Aorta (tissue), 5 donors: ENCODE results near the gene PAPPA. TPM values are rescaled to one million over a fixed set of nuclear protein-coding genes. Genes with fewer than 3 reads are reported as not detected.

ENCODE experiments used
- ATAC-seq: fragments of 200-7000 bp; cut with Tn5 transposase; one replicate; pipeline ENCODE4 v1.9.1; 2022; ENCODE audit warnings: moderate library complexity; ENCODE audit not compliant: low FRiP score
- DNase-seq, 2 donors: peaks; one replicate each; pipeline ENCODE4 v3.0.0-alpha.2; 2020
- H3K27ac ChIP-seq, 2 donors: one replicate each; pipeline ENCODE4 v1.5.1; 2013; ENCODE audit warnings: low read length in 2 of 2, mild to moderate bottlenecking in 2 of 2, moderate library complexity in 2 of 2, control low read depth in 1 of 2, inconsistent platforms in 1 of 2, low read depth in 1 of 2
- H3K27me3 ChIP-seq, 2 donors: one replicate each; pipeline ENCODE4 v1.6.1; 2013; ENCODE audit warnings: control low read depth in 1 of 2, low read length in 1 of 2, mild to moderate bottlenecking in 1 of 2, moderate library complexity in 1 of 2; ENCODE audit not compliant: insufficient read depth in 2 of 2, control insufficient read depth in 1 of 2
- H3K36me3 ChIP-seq, 2 donors: one replicate each; pipeline ENCODE4 v1.6.1; 2013; ENCODE audit warnings: control low read depth in 1 of 2, low read length in 1 of 2, mild to moderate bottlenecking in 1 of 2; ENCODE audit not compliant: insufficient read depth in 2 of 2, control insufficient read depth in 1 of 2
- H3K4me1 ChIP-seq, 2 donors: one replicate each; pipeline ENCODE4 v1.6.1; 2013; ENCODE audit warnings: low read length in 2 of 2, control low read depth in 1 of 2, mild to moderate bottlenecking in 1 of 2, moderate library complexity in 1 of 2; ENCODE audit not compliant: insufficient read depth in 2 of 2, control insufficient read depth in 1 of 2
- H3K4me3 ChIP-seq, 2 donors: one replicate each; pipeline ENCODE4 v1.5.1; 2013; ENCODE audit warnings: low read length in 2 of 2, control low read depth in 1 of 2, mild to moderate bottlenecking in 1 of 2
- H3K9me3 ChIP-seq: one replicate; pipeline ENCODE4 v1.6.1; 2013; ENCODE audit warnings: mild to moderate bottlenecking, low read length; ENCODE audit not compliant: control insufficient read depth
- WGBS, 2 donors: extraction: QIAGEN DNeasy Blood & Tissue Kit; methylation state at CpG; one replicate each; pipeline ENCODE4 v1.1.7; 2013; 5-methylcytosine and 5-hydroxymethylcytosine counted together
- intact Hi-C, 2 donors: fragments of 100-400 bp; cut with DNase I; formaldehyde crosslinking; loops; one replicate each; pipeline versions ENCODE4 v1.14.2 to v1.15.0; 2022
- polyA plus RNA-seq, 2 donors: library from polyadenylated mRNA; stranded (reverse); fragments of 200-250 nt; gene quantifications; one replicate each; pipeline ENCODE4 v1.2.3, GENCODE V29; 2013
- total RNA-seq, 2 donors: library from RNA; stranded (reverse); fragmentation: NEBNext Ultra II Directional; extraction: Animal tissue kit (Norgen Biotek cat#: 25700); gene quantifications; one replicate each; pipeline ENCODE4 v1.2.1, GENCODE V29; 2021
- donor health status: healthy with polysubstance abuse.
- donor health status: Bipolar disorder and iron deficiency.
- donor health status: DM: no; HTN: no; CAD: no.
- donor health status: DM: no; HTN: no; CAD: no.
- donor health status: DM: yes; HTN: yes; CAD: no.

PAPPA gene
- total and polyA plus RNA-seq, 4 donors: 0.50 to 16.6 (median 7.3) TPM

DNA sequence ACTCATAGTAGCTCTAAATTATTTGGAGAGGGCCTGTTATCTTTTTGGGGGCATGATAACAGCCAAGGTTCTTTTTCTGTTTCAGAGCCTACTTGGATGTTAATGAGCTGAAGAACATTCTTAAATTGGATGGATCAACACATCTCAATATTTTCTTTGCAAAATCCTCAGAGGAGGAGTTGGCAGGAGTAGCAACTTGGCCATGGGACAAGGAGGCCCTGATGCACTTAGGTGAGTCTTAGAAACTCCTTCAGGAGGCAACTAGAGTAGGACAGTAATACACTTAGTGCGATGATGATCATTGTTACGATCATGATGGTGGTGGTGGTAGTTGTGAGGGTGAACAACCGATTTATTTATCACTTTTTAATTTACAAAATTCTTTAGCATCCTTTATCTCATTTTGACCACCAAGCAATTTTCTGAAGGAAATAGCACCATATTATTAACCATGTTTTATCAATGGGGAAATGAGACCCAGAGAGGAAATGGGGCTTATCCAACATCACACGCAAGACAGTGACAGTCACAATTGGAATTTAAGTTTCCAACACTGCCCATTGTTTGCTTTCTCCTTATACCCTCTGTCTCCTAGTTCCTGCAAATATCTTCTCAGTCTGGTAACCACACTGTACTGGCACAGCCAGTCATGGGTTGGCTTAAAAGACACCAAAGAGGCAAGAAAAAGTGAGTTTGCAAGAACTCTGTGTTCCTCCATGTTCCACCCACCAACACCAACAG is 54.0 kb downstream of the PAPPA start:
- DNase-seq: no peak
- intact Hi-C loops: no loop called here
- Histone ChIP-seq H3K27me3 (no peaks in the 10 kb centered on the region), H3K27ac (no peak overlapping the region), H3K4me1 (peaks cover 0 to under 1% of the 10 kb centered on the region in 2 donors), H3K36me3 (peaks cover 0 to 2% of the 10 kb centered on the region in 2 donors), H3K9me3 (no peaks in the 10 kb centered on the region), H3K4me3 (no peak overlapping the region)
- no peak for ATAC-seq
- WGBS, 2 donors: 94% methylated on average over 4 of the region's 4 CpGs

DNA sequence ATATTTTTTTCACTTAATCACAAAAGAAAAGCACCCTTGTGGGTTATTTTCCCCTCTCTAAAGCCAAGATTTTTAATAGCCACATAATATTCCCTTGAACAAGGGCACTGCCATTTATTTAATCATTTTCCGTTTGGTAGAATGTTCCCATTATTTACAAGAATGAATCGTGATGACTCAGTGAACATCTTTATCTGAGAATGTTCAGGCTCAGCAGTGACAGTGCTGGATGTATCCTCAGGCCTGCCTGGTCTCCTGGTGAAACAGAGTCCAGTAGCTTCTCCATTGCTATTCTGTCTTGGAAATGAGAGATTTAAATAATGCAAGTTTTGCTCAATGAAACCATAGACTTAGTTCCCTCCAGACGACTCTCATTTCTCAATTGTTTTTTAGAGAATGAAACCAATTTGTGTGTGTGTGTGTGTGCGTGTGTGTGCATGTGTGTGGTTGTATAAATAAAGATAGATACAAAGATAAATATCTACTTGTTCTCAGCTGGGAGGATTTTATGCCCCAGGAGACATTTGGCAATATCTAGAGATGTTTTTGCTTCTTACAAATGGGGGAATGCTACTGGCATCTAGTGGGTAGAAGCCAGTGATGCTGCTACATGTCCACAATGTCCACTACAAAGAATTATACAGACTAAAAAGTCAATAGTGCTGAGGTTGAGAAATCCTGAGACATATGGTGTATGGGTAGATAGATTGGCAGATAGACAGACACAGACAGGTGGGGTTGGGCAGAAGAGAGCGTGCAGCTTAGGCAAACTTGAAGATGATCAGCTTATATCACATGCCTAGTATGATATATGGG is 55.0 kb downstream of the PAPPA start:
- DNase-seq (no peak), ATAC-seq (no peak)
- Histone ChIP-seq H3K4me3 (no peak overlapping the region), H3K27me3 (no peaks in the 10 kb centered on the region), H3K27ac (no peak overlapping the region), H3K36me3 (peaks cover 0 to 2% of the 10 kb centered on the region in 2 donors), H3K9me3 (no peaks in the 10 kb centered on the region), H3K4me1 (no peaks in the 10 kb centered on the region)
- intact Hi-C loops: no loop called here
- WGBS, 2 donors: 82 to 83% methylated on average over 5 of the region's 5 CpGs

- WGBS, 2 donors: 98 to 100% methylated on average over 1 of the region's 1 CpG
- no peak for ATAC-seq
Measured at GRCh38 chr9:116209414-116210116, 56.0 kb downstream of the PAPPA start.

DNA sequence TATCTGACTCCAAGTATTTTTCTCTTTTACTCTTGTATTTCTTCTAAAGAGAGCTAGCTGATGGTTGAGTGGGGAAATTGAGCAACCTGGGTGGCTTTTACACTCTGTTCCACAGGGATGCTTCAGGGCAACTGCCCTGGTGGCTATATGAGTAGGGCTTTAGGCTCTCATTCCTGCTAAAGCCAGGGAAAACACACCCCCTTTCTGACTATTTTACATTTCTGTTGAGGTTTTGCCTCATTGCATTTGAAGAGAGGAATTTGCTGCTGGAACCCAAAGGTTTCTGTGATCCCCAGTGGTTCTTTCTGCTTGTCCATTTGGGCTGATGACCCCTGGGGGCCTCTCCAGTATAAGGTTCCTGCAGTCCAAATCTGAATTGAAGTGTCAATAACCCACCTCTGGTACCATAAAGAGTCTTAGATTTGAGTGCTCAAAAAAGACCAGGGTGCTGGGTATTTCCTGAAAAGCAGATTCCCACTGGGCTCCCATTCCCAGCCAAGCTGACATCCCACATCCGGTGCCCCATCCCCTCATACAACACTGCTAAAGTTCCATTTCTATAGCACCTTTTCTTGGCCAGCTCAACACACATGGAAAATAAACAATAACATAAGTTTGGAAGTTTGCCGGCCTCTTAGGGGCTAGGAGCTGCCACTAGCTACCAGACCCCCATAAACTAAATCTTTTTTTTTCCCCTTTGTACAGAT is 59.5 kb downstream of the PAPPA start:
- H3K4me3 ChIP-seq: no peak overlapping the region
- no peak overlapping the region for H3K27ac ChIP-seq
- no peaks in the 10 kb centered on the region for H3K27me3 ChIP-seq
- 55 to 60% methylated on average over 2 of the region's 2 CpGs for WGBS, 2 donors
- intact Hi-C loops: no loop called here
- H3K36me3 ChIP-seq: peaks cover 0 to 3% of the 10 kb centered on the region in 2 donors
- no peaks in the 10 kb centered on the region for H3K4me1 ChIP-seq
- DNase-seq: no peak
- H3K9me3 ChIP-seq: no peaks in the 10 kb centered on the region
- no peak for ATAC-seq

More at GRCh38 chr9:116209414-116210116, 56.0 kb downstream of the PAPPA start:
- DNase-seq: no peak
- H3K36me3 ChIP-seq: peaks cover 0 to 2% of the 10 kb centered on the region in 2 donors
- no peak overlapping the region for H3K4me3 ChIP-seq
- H3K27ac ChIP-seq: no peak overlapping the region
- no peaks in the 10 kb centered on the region for H3K9me3 ChIP-seq
- H3K4me1 ChIP-seq: no peaks in the 10 kb centered on the region
- H3K27me3 ChIP-seq: no peaks in the 10 kb centered on the region
- intact Hi-C loops: no loop called here

GRCh38 chr9:116213693-116214047 is 60.1 kb downstream of the PAPPA start:
- no peaks in the 10 kb centered on the region for H3K9me3 ChIP-seq
- peaks cover 0 to 3% of the 10 kb centered on the region in 2 donors for H3K36me3 ChIP-seq
- H3K4me3 ChIP-seq: no peak overlapping the region
- WGBS, 2 donors: 25 to 30% methylated on average over 3 of the region's 3 CpGs
- H3K27me3 ChIP-seq: no peaks in the 10 kb centered on the region
- H3K27ac ChIP-seq: no peak overlapping the region
- H3K4me1 ChIP-seq: no peaks in the 10 kb centered on the region
- no peak for ATAC-seq
- intact Hi-C loops: no loop called here
- no peak for DNase-seq

GRCh38 chr9:116218399-116218798 is 64.8 kb downstream of the PAPPA start:
- Histone ChIP-seq H3K4me3 (no peak overlapping the region), H3K9me3 (no peaks in the 10 kb centered on the region), H3K4me1 (no peaks in the 10 kb centered on the region), H3K27ac (no peak overlapping the region), H3K36me3 (peaks cover 0 to 2% of the 10 kb centered on the region in 2 donors), H3K27me3 (no peaks in the 10 kb centered on the region)
- ATAC-seq (no peak), DNase-seq (no peak)
- WGBS, 2 donors: 80 to 81% methylated on average over 1 of the region's 1 CpG
- intact Hi-C loops: no loop called here

GRCh38 chr9:116219686-116220085 is 66.1 kb downstream of the PAPPA start:
- no peak overlapping the region for H3K4me3 ChIP-seq
- 82% methylated on average over 11 of the region's 11 CpGs for WGBS, 2 donors
- H3K4me1 ChIP-seq: no peaks in the 10 kb centered on the region
- peaks cover 0 to 3% of the 10 kb centered on the region in 2 donors for H3K27me3 ChIP-seq
- no peaks in the 10 kb centered on the region for H3K9me3 ChIP-seq
- intact Hi-C loops: no loop called here
- peaks cover 0 to 6% of the 10 kb centered on the region in 2 donors for H3K36me3 ChIP-seq
- DNase-seq: no peak
- no peak for ATAC-seq
- H3K27ac ChIP-seq: no peak overlapping the region

DNA sequence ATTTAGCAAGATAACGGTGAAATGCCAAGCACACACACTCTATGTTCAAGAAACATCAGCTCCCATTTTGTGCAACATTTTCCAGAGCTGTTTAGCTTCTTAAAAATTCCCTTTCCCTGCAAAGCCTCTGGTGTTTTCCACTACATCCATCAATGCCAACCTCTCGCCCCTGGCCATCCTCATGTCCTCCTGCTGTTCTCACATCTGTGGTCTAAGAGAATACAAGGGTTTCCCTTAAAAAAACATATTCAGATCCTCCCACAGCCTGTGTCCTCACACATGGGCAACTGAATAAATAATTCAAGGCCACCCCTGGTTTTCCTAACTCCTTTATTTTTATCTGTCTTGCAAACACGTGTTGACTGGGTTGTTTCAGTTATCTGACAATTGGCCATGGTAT is 70.3 kb downstream of the PAPPA start:
- DNase-seq (no peak), ATAC-seq (no peak)
- 63 to 65% methylated on average over 3 of the region's 3 CpGs for WGBS, 2 donors
- H3K4me3 ChIP-seq: no peak overlapping the region
- no peaks in the 10 kb centered on the region for H3K4me1 ChIP-seq
- H3K27me3 ChIP-seq: peaks cover 0 to 3% of the 10 kb centered on the region in 2 donors
- H3K27ac ChIP-seq: no peak overlapping the region
- intact Hi-C loops: no loop called here
- peaks cover 1% of the 10 kb centered on the region for H3K9me3 ChIP-seq
- peaks cover 0 to 13% of the 10 kb centered on the region in 2 donors for H3K36me3 ChIP-seq
